C4-2B (cell line): ENCODE data around the gene LDLRAD3.

Experiments used
- ZFX ChIP-seq: fragments of 450-650 bp; IDR thresholded peaks from 2 replicates; pipeline ENCODE4 v1.6.1; 2017
- TF ChIP-seq, protein P1 (sequence below): fragments of 450-650 bp; conservative IDR thresholded peaks from 2 replicates; pipeline ENCODE4 v1.5.1; 2017; ENCODE audit warnings: mild to moderate bottlenecking

DNA sequence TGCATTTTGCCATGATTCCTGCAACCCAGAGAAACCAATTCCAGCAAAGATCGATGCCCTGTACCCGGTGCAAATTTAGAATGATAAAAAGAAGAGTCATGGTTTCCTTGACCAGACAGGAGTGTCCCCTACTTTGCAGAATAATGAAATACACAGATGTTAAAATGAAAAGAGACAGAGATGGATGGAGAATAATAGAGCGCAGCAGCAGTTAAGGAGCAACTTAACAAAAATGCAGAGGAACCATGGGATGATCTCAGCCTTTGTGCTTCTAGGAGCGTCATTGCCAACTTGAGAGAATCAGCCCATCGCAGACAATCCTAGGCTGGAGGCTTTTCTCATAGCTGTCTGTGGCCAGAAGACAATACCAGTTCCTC, 127.1 kb downstream of the LDLRAD3 start:
- TF ChIP-seq, protein P1, sequence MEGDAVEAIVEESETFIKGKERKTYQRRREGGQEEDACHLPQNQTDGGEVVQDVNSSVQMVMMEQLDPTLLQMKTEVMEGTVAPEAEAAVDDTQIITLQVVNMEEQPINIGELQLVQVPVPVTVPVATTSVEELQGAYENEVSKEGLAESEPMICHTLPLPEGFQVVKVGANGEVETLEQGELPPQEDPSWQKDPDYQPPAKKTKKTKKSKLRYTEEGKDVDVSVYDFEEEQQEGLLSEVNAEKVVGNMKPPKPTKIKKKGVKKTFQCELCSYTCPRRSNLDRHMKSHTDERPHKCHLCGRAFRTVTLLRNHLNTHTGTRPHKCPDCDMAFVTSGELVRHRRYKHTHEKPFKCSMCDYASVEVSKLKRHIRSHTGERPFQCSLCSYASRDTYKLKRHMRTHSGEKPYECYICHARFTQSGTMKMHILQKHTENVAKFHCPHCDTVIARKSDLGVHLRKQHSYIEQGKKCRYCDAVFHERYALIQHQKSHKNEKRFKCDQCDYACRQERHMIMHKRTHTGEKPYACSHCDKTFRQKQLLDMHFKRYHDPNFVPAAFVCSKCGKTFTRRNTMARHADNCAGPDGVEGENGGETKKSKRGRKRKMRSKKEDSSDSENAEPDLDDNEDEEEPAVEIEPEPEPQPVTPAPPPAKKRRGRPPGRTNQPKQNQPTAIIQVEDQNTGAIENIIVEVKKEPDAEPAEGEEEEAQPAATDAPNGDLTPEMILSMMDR = no peak
- TF ChIP-seq ZFX = no peak
